DND-41 (cell line): ENCODE results near the gene CES4A.

Source experiments
- ATAC-seq: fragments of 200-7000 bp; cut with Tn5 transposase; 3 replicates; pipeline ENCODE4 v1.9.1; 2021; ENCODE audit warnings: low read depth; ENCODE audit not compliant: insufficient read depth
- DNase-seq: peaks from one replicate; pipeline ENCODE4 v3.0.0-alpha.2; 2020
- H2AFZ ChIP-seq: 2 replicates; pipeline ENCODE4 v1.6.0; 2012; ENCODE audit warnings: low read depth, low read length
- H3K27ac ChIP-seq: 2 replicates; pipeline ENCODE4 v1.5.1; 2012; ENCODE audit warnings: low read length, inconsistent platforms
- H3K27me3 ChIP-seq: fragments of 200-600 bp; sonication (generic); 2 replicates; pipeline ENCODE4 v1.6.0; 2012; ENCODE audit warnings: low read length, mild to moderate bottlenecking, inconsistent platforms; ENCODE audit not compliant: insufficient read depth, poor library complexity
- H3K36me3 ChIP-seq: 2 replicates; pipeline ENCODE4 v1.5.1; 2012; ENCODE audit warnings: low read length, inconsistent platforms; ENCODE audit not compliant: insufficient read depth
- H3K4me1 ChIP-seq: 2 replicates; pipeline ENCODE4 v1.5.1; 2012; ENCODE audit warnings: mild to moderate bottlenecking, low read length; ENCODE audit not compliant: insufficient read depth
- H3K4me2 ChIP-seq: 2 replicates; pipeline ENCODE4 v1.6.0; 2012; ENCODE audit warnings: mild to moderate bottlenecking, moderate library complexity, low read length, inconsistent platforms; ENCODE audit not compliant: insufficient read depth
- H3K4me3 ChIP-seq, 2 experiments: fragments of 200-600 bp in 1 of 2; shearing (Covaris generic) in 1 of 2; 2 replicates each; pipeline ENCODE4 v1.5.1; 2012 to 2016; ENCODE audit warnings: inconsistent platforms in 2 of 2, low read length in 2 of 2, mild to moderate bottlenecking in 2 of 2, low read depth in 1 of 2, moderate library complexity in 1 of 2
- H3K79me2 ChIP-seq: 2 replicates; pipeline ENCODE4 v1.6.0; 2012; ENCODE audit warnings: low read length, inconsistent platforms; ENCODE audit not compliant: insufficient read depth
- H3K9ac ChIP-seq: 2 replicates; pipeline ENCODE4 v1.6.0; 2012; ENCODE audit warnings: low read depth, mild to moderate bottlenecking, inconsistent platforms, low read length, moderate library complexity
- H3K9me3 ChIP-seq: 2 replicates; pipeline ENCODE4 v1.5.1; 2012; ENCODE audit warnings: low read length, moderate library complexity, mild to moderate bottlenecking, inconsistent platforms; ENCODE audit not compliant: insufficient read depth, severe bottlenecking
- H4K20me1 ChIP-seq: 2 replicates; pipeline ENCODE4 v1.6.0; 2012; ENCODE audit warnings: low read length; ENCODE audit not compliant: insufficient read depth
- EZH2 ChIP-seq: IDR thresholded peaks from 3 replicates; pipeline ENCODE4 v1.6.1; 2012; ENCODE audit warnings: borderline replicate concordance, low read depth, mild to moderate bottlenecking, moderate library complexity, low read length, inconsistent platforms; ENCODE audit not compliant: severe bottlenecking
- TF ChIP-seq, protein P1 (sequence below): IDR thresholded peaks from 2 replicates; pipeline ENCODE4 v1.5.1; 2012; ENCODE audit warnings: borderline replicate concordance, low read length, moderate library complexity, mild to moderate bottlenecking; ENCODE audit not compliant: poor library complexity, severe bottlenecking; ENCODE audit errors: extremely low read depth

The CES4A gene

GRCh38 chr16:67009158-67009557, 20.8 kb downstream of the CES4A start:
- Histone ChIP-seq H3K4me1 (peaks cover 13% of the 10 kb centered on the region), H3K27ac (no peak overlapping the region), H3K36me3 (no peaks in the 10 kb centered on the region), H4K20me1 (peaks cover 5% of the 10 kb centered on the region), H3K4me3 (no peak overlapping the region), H2AFZ (no peak overlapping the region), H3K4me2 (no peak overlapping the region), H3K79me2 (no peaks in the 10 kb centered on the region), H3K9me3 (no peaks in the 10 kb centered on the region), H3K9ac (no peak overlapping the region), H3K27me3 (peaks cover 10% of the 10 kb centered on the region)
- TF ChIP-seq EZH2: no peak
- TF ChIP-seq, protein P1, sequence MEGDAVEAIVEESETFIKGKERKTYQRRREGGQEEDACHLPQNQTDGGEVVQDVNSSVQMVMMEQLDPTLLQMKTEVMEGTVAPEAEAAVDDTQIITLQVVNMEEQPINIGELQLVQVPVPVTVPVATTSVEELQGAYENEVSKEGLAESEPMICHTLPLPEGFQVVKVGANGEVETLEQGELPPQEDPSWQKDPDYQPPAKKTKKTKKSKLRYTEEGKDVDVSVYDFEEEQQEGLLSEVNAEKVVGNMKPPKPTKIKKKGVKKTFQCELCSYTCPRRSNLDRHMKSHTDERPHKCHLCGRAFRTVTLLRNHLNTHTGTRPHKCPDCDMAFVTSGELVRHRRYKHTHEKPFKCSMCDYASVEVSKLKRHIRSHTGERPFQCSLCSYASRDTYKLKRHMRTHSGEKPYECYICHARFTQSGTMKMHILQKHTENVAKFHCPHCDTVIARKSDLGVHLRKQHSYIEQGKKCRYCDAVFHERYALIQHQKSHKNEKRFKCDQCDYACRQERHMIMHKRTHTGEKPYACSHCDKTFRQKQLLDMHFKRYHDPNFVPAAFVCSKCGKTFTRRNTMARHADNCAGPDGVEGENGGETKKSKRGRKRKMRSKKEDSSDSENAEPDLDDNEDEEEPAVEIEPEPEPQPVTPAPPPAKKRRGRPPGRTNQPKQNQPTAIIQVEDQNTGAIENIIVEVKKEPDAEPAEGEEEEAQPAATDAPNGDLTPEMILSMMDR: no peak
- ATAC-seq: no peak
- DNase-seq: no peak

GRCh38 chr16:67011274-67011673, 22.9 kb downstream of the CES4A start:
- TF ChIP-seq EZH2: no peak
- TF ChIP-seq, protein P1: no peak
- H3K4me2 ChIP-seq: no peak overlapping the region
- ATAC-seq: no peak
- H3K79me2 ChIP-seq: no peaks in the 10 kb centered on the region
- no peak overlapping the region for H3K4me3 ChIP-seq
- no peaks in the 10 kb centered on the region for H3K9me3 ChIP-seq
- peaks cover 22% of the 10 kb centered on the region for H3K4me1 ChIP-seq
- H2AFZ ChIP-seq: no peak overlapping the region
- H3K27me3 ChIP-seq: peaks cover 25% of the 10 kb centered on the region
- no peaks in the 10 kb centered on the region for H3K36me3 ChIP-seq
- H3K9ac ChIP-seq: no peak overlapping the region
- no peak overlapping the region for H3K27ac ChIP-seq
- H4K20me1 ChIP-seq: peaks cover 14% of the 10 kb centered on the region
- DNase-seq: no peak

DNA sequence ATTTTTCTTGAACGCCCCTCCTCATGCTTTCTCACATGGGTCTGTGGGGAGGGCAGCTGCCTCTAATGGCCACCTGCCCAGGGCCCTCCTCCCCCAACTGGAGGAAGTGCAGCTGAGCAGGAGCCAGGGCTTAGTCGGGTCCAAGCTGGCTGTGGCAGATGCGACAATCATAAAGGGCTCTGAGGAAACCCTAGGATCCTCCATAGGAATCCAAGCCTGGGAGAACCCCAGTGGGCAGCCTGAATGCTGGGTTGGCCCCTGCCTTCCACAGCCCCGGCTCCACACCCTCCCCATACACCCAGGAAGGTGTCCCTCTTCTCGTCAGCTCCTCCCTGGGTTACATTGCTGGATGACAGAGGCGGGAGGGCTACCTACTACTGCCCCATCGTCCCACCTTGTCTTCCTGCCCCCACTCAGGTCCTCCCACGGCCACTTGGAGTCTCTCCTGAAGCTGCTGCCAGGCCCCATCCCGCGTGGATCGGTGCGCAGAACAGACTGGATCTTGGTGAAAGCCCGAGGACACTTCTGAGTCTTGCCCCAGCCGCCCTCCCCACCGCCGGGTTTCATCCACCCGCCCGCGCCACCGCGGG, 24.9 kb downstream of the CES4A start:
- peak overlapping the region; percentile 85 for H3K4me2 ChIP-seq
- no peaks in the 10 kb centered on the region for H3K36me3 ChIP-seq
- H4K20me1 ChIP-seq: peaks cover 14% of the 10 kb centered on the region
- H3K9ac ChIP-seq: peak overlapping the region; percentile 49; the same call in 1 of the 2 replicates
- H3K4me1 ChIP-seq: peaks cover 24% of the 10 kb centered on the region
- no peaks in the 10 kb centered on the region for H3K9me3 ChIP-seq
- TF ChIP-seq, protein P1: no peak
- no peak for TF ChIP-seq EZH2
- 0 out of 2 replicates have a peak overlapping the region, but pooled peaks have one; percentile 2 for H3K27ac ChIP-seq
- no peaks in the 10 kb centered on the region for H3K79me2 ChIP-seq
- DNase-seq (no peak), ATAC-seq (no peak)
- H2AFZ ChIP-seq: no peak overlapping the region; the same call in 1 of the 2 replicates
- peaks cover 25% of the 10 kb centered on the region for H3K27me3 ChIP-seq
- H3K4me3 ChIP-seq: peak overlapping the region in 1 of 2 experiments; percentile 53; a peak in 2 of 4 replicates
